ENCODE results near the gene CDON.

The CDON gene, protein sequence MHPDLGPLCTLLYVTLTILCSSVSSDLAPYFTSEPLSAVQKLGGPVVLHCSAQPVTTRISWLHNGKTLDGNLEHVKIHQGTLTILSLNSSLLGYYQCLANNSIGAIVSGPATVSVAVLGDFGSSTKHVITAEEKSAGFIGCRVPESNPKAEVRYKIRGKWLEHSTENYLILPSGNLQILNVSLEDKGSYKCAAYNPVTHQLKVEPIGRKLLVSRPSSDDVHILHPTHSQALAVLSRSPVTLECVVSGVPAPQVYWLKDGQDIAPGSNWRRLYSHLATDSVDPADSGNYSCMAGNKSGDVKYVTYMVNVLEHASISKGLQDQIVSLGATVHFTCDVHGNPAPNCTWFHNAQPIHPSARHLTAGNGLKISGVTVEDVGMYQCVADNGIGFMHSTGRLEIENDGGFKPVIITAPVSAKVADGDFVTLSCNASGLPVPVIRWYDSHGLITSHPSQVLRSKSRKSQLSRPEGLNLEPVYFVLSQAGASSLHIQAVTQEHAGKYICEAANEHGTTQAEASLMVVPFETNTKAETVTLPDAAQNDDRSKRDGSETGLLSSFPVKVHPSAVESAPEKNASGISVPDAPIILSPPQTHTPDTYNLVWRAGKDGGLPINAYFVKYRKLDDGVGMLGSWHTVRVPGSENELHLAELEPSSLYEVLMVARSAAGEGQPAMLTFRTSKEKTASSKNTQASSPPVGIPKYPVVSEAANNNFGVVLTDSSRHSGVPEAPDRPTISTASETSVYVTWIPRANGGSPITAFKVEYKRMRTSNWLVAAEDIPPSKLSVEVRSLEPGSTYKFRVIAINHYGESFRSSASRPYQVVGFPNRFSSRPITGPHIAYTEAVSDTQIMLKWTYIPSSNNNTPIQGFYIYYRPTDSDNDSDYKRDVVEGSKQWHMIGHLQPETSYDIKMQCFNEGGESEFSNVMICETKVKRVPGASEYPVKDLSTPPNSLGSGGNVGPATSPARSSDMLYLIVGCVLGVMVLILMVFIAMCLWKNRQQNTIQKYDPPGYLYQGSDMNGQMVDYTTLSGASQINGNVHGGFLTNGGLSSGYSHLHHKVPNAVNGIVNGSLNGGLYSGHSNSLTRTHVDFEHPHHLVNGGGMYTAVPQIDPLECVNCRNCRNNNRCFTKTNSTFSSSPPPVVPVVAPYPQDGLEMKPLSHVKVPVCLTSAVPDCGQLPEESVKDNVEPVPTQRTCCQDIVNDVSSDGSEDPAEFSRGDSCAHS (N-terminal part only)

DNA sequence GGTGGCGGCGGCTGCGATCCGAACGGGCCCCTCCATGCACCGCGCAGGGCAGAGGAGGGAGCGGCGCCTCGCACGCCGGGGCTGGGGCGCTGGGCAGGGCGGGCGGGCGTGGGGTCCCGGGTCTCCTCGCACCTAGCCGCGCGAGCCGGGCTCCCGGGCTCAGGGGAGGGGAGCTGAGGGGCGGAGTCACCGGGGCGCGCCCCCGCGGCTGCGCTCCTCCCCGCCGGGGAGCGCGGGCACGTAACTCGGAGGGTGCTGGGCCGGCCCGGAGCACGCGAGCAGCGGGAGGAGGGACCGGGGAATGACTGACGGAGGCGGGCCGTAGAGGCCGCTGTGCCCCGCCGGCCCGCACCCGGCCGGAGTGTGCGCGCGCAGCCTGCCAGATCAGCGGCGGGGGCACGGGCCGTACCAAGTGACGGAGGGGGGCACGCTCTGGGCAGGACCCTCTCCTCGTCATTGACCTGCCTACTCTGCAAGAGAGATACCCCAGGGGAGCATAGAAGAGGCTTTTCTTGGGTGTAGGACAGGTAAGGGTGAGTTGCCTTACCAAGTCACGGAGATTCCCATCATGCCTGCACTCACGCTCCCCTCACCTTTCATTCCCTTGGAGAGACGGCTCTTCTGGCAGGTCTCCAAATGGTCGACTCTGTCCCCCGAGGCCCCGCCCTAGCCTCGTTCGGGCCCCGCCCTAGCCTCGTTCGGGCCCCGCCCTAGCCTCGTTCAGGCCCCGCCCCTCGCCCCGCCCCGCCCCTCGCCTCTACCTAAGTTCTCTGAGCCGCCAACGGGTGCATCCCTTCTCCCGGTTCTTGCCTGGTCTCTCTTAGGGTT lies at the start of gene CDON:
TSS of gene CDON (minus strand) at position 188 of the 828 bp plus-strand sequence. CDS start 39,390 bp downstream, outside the sequence.
- in situ Hi-C loops (cut with HindIII; ENCODE audit: low sequenced_read_pairs), result no loop called here

DNA sequence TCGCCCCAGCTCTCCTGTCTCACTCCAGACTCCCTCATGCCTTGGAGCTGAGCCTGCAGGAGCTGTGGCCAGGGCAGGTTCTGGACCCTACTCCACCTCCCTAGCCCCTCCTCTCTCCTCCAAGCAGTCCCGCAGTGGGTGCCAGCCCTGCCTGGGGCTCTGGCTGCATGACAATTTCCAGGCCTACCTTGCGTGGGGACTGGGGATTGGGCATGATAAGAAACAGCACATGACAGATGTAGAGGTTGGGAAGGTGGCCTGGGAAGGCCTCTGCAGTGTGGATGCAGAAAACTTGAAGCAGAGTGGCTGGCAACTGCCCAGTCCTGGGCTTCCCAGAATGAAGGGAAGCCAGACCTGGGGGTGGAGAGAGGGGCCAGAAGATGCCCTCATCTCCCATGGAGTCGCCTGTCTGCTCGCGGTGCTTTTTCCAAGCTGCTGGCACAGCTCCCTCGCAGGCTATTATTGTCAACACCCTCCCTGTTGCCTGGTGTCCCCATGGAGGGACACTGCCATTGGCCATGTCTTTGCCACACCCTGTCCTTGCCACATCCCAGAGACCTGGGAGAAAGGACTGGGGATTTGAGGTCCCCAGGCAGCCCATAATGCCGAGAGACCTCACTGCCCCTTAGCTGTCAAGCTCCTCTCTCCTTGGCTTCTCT lies 48.9 kb upstream of the CDON start:
- in situ Hi-C loops (cut with HindIII; ENCODE audit: low sequenced_read_pairs), result no loop called here

- in situ Hi-C loops (cut with HindIII; ENCODE audit: low sequenced_read_pairs), result no loop called here
These were observed 47.5 kb upstream of the CDON start for GRCh38 chr11:126109941-126110731.

GRCh38 chr11:126106594-126107328 lies 44.1 kb upstream of the CDON start:
- in situ Hi-C loops (cut with HindIII; ENCODE audit: low sequenced_read_pairs), result no loop called here

- in situ Hi-C loops (cut with HindIII; ENCODE audit: low sequenced_read_pairs), result no loop called here
These were observed 43.0 kb upstream of the CDON start for GRCh38 chr11:126105748-126106080.

DNA sequence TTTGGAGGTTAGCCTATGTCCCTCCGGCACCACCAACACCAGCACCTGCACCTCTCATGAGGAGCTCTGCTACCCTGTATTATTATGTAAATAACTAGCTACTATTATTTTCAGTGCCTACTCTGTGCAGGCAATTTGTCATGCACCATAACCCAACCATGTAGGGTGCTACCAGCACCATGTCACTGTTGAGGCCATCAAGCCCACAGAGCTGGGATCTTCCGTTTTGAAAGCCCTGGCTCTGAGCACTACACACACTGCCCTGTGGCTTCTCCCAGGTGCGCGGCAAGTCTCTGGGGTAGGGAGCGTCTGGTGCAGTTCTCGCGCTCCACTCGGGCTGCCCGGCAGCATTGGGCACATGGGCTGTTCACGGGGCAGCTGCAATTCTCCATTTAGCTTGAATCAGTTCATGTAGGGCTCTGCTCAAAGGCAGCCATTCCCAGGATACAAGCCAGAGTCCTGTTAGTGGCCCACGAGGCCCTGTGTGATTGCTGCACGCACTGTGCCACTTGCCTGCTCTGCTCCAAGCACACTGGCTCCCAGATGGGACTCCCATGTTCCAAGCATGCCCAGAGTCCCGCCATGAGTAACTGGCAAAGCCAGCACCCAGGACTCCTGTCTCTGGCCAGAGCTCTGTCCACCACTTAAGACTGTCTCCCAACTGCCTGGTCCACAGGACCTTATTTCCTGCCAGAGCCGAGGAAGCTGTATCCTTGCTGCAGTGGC lies 42.5 kb upstream of the CDON start:
- in situ Hi-C loops (cut with HindIII; ENCODE audit: low sequenced_read_pairs), result no loop called here

GRCh38 chr11:126104420-126104819 lies 41.8 kb upstream of the CDON start:
- in situ Hi-C loops (cut with HindIII; ENCODE audit: low sequenced_read_pairs), result no loop called here

DNA sequence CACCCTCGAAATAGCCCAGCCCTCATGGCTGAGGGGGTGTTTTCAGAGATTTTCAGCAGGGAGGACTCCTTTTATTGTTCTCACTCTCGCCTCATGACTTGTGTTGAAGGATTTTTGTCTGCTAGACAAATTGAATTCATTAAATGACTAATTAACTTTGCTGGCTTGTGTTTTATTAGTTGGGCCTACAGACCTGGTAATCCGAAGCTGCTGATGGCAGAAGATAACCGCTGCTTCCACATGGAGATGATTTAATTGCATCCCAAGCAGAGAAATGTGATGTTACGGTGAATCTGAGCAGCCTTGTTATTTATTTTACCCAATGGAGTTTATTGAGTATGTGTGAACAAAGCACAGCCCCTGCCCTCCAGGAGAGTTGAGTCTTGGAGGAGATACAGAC lies 40.5 kb upstream of the CDON start:
- in situ Hi-C loops (cut with HindIII; ENCODE audit: low sequenced_read_pairs), result no loop called here

- in situ Hi-C loops (cut with HindIII; ENCODE audit: low sequenced_read_pairs), result no loop called here
These were observed 39.8 kb upstream of the CDON start for GRCh38 chr11:126102436-126102981.

GRCh38 chr11:126101930-126102283 lies 39.2 kb upstream of the CDON start:
- in situ Hi-C loops (cut with HindIII; ENCODE audit: low sequenced_read_pairs), result no loop called here

GRCh38 chr11:126101251-126101929 lies 38.7 kb upstream of the CDON start:
- in situ Hi-C loops (cut with HindIII; ENCODE audit: low sequenced_read_pairs), result no loop called here

DNA sequence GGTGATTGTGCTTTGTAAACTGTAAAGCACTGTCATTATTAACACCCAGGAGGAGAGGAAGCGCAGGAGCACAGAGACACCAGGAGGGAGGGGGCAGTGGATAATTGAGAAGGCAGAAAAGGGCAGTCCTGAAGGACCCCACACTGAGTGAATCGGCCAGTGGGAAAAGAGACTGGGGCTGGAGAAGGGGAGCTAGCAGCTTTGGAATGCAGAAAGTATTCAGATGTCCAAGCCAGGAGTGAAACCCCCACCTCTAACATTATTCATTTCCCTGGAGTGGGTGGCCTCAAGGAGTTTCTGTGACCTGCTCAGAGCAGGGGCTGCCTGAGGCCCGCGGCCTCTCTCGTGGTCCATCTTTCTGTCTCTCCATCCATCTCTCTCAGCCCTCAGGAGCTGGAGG lies 38.0 kb upstream of the CDON start:
- in situ Hi-C loops (cut with HindIII; ENCODE audit: low sequenced_read_pairs), result no loop called here

GRCh38 chr11:126098204-126098769 lies 35.6 kb upstream of the CDON start:
- in situ Hi-C loops (cut with HindIII; ENCODE audit: low sequenced_read_pairs), result loop anchor here (25.0 kb wide), 1 partner anchor 161 kb away; the partner anchor contains the start of gene VSIG10L2

GRCh38 chr11:126095745-126096144 lies 33.1 kb upstream of the CDON start:
- in situ Hi-C loops (cut with HindIII; ENCODE audit: low sequenced_read_pairs), result loop anchor here (25.0 kb wide), 1 partner anchor 158 kb away; the partner anchor contains the start of gene VSIG10L2

DNA sequence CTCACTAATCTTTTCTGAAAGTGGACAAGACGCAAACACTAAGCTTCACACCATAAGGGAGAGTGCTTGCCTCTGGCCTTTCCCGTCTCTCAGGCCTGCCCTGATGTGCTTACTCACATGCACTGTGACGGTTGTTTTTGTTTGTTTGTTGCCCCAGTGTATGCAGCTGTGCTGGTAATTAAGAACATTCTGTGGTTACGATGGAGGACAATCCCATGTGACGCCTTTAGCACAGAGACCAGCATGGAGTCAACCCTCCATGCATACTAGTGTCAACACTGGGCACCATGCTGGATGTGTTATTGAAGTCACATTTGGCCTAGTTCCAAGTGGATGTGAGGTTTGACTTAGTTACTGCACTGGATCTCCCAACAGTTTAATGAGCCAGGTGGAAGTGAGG lies 27.8 kb upstream of the CDON start:
- in situ Hi-C loops (cut with HindIII; ENCODE audit: low sequenced_read_pairs), result loop anchor here (25.0 kb wide), 1 partner anchor 153 kb away; the partner anchor contains the start of gene VSIG10L2

GRCh38 chr11:126088999-126089398 lies 26.3 kb upstream of the CDON start:
- in situ Hi-C loops (cut with HindIII; ENCODE audit: low sequenced_read_pairs), result loop anchor here (25.0 kb wide), 1 partner anchor 152 kb away; the partner anchor contains the start of gene VSIG10L2
